ENCODE data around the gene BHMT.

Gene BHMT

GRCh38 chr5:79111387-79111959 lies at the start of gene BHMT:
Gene BHMT, plus strand, starts transcription at chr5:79111809. Its CDS starts 77 bp downstream, at chr5:79111886.
- no peak for DNase-seq (ENCODE audit: low read depth)

- no peak for DNase-seq (ENCODE audit: low read depth)
Observed at GRCh38 chr5:79062436-79062835, 49.2 kb upstream of the BHMT start.

- no peak for DNase-seq (ENCODE audit: low read depth)
Observed at GRCh38 chr5:79069488-79070349, 41.9 kb upstream of the BHMT start, which contains the start of the genes BHMT2 and DMGDH. Gene BHMT2, plus strand, starts transcription at chr5:79069767. Its CDS starts 16 bp downstream, at chr5:79069783. Gene DMGDH, minus strand, starts transcription at chr5:79069674. Its CDS starts 54 bp downstream, at chr5:79069620.

GRCh38 chr5:79070350-79070667 lies 41.3 kb upstream of the BHMT start:
- no peak for DNase-seq (ENCODE audit: low read depth)

GRCh38 chr5:79074641-79075040 lies 37.0 kb upstream of the BHMT start:
- DNase-seq (ENCODE audit: low read depth) = no peak

- DNase-seq (ENCODE audit: low read depth) = no peak
Observed at GRCh38 chr5:79075646-79076426, 35.8 kb upstream of the BHMT start.

- no peak for DNase-seq (ENCODE audit: low read depth)
Observed at GRCh38 chr5:79076819-79077218, 34.8 kb upstream of the BHMT start.

- no peak for DNase-seq (ENCODE audit: low read depth)
Observed at GRCh38 chr5:79077680-79078365, 33.8 kb upstream of the BHMT start.

- DNase-seq (ENCODE audit: low read depth) = no peak
Observed at GRCh38 chr5:79080804-79081203, 30.8 kb upstream of the BHMT start.

- no peak for DNase-seq (ENCODE audit: low read depth)
Observed at GRCh38 chr5:79081779-79082178, 29.8 kb upstream of the BHMT start.

GRCh38 chr5:79086116-79086515 lies 25.5 kb upstream of the BHMT start:
- no peak for DNase-seq (ENCODE audit: low read depth)

GRCh38 chr5:79088507-79088906 lies 23.1 kb upstream of the BHMT start:
- DNase-seq (ENCODE audit: low read depth) = no peak

- no peak for DNase-seq (ENCODE audit: low read depth)
Observed at GRCh38 chr5:79091064-79091463, 20.5 kb upstream of the BHMT start.

GRCh38 chr5:79093762-79094161 lies 17.8 kb upstream of the BHMT start:
- no peak for DNase-seq (ENCODE audit: low read depth)

- no peak for DNase-seq (ENCODE audit: low read depth)
Observed at GRCh38 chr5:79105868-79106267, 5.7 kb upstream of the BHMT start.

GRCh38 chr5:79107020-79107796 lies 4.4 kb upstream of the BHMT start:
- no peak for DNase-seq (ENCODE audit: low read depth)

GRCh38 chr5:79108086-79108485 lies 3.5 kb upstream of the BHMT start:
- no peak for DNase-seq (ENCODE audit: low read depth)

- no peak for DNase-seq (ENCODE audit: low read depth)
Observed at GRCh38 chr5:79108792-79109191, 2.8 kb upstream of the BHMT start.

- DNase-seq (ENCODE audit: low read depth) = no peak
Observed at GRCh38 chr5:79109527-79110492, 1.8 kb upstream of the BHMT start.

Data from stimulated activated CD8-positive, alpha-beta memory T cell treated with anti-CD3 and anti-CD28 coated beads, Interleukin-12 subunit alpha, Interleukin-12 subunit beta, amount 100 ng/mL, for 4 hours (primary cell).